MCF 10A (cell line): ENCODE results near the gene YTHDF1. TPM values are rescaled to one million over a fixed set of nuclear protein-coding genes. Genes with fewer than 3 reads are reported as not detected.

ENCODE experiments used
- BruUV-seq: library from RNA; stranded (reverse); fragments of 400-500 nt; replicated peaks from 2 replicates; lab custom pipeline; 2021; lab: Mats Ljungman, UMichigan
- CTCF ChIA-PET: fragments of 300-600 bp; sonication (Branson Sonifier 250); formaldehyde crosslinking; extraction: SDS; loops from one replicate; lab custom pipeline; 2021; ENCODE audit warnings: antibody characterized with exemption, inconsistent platforms; lab: Yijun Ruan, JAX
- POLR2A ChIA-PET: fragments of 300-600, 350-650 bp; sonication (Branson Sonifier 250); formaldehyde crosslinking; extraction: SDS; loops from one replicate; lab custom pipeline; 2020; ENCODE audit warnings: antibody characterized with exemption, inconsistent platforms; lab: Yijun Ruan, JAX
- DNase-seq: peaks from one replicate; pipeline ENCODE4 v3.0.0-alpha.2; 2018; ENCODE audit not compliant: unreplicated experiment
- H3K27ac Mint-ChIP-seq: one replicate; pipeline ENCODE4 v1.8.0; 2022; ENCODE audit warnings: mild to moderate bottlenecking, low read depth, mixed read lengths; ENCODE audit not compliant: unreplicated experiment
- H3K27me3 Mint-ChIP-seq: one replicate; pipeline ENCODE4 v1.8.0; 2022; ENCODE audit warnings: mixed read lengths; ENCODE audit not compliant: insufficient read depth, unreplicated experiment
- H3K36me3 Mint-ChIP-seq: one replicate; pipeline ENCODE4 v1.8.0; 2022; ENCODE audit warnings: mild to moderate bottlenecking, moderate library complexity, mixed read lengths; ENCODE audit not compliant: insufficient read depth, unreplicated experiment
- H3K4me1 Mint-ChIP-seq: one replicate; pipeline ENCODE4 v1.8.0; 2022; ENCODE audit warnings: mixed read lengths; ENCODE audit not compliant: insufficient read depth, unreplicated experiment
- H3K4me3 Mint-ChIP-seq: one replicate; pipeline ENCODE4 v1.8.0; 2022; ENCODE audit warnings: mild to moderate bottlenecking, moderate library complexity, mixed read lengths; ENCODE audit not compliant: unreplicated experiment
- H3K9me3 Mint-ChIP-seq: one replicate; pipeline ENCODE4 v1.8.0; 2022; ENCODE audit warnings: mixed read lengths; ENCODE audit not compliant: unreplicated experiment
- intact Hi-C: fragments of 100-400 bp; cut with micrococcal nuclease; formaldehyde crosslinking; loops from 2 replicates; pipeline ENCODE4 v1.14.1; 2022
- total RNA-seq: library from RNA; stranded (reverse); gene quantifications from 2 replicates; pipeline ENCODE4 v1.2.3, GENCODE V29; 2022
- TF ChIP-seq, protein P1 (sequence below): fragments of 200-600 bp; IDR thresholded peaks from one replicate; pipeline ENCODE4 v1.8.0; 2022; ENCODE audit warnings: antibody characterized with exemption, mild to moderate bottlenecking; ENCODE audit not compliant: unreplicated experiment

Gene YTHDF1
- total RNA-seq, 1 experiment from 2014 or later, result 49.5 TPM

GRCh38 chr20:63150911-63151531 is 64.9 kb downstream of the YTHDF1 start:
- CTCF ChIA-PET, result no interaction called here
- H3K4me3 Mint-ChIP-seq, result no peak overlapping the region
- TF ChIP-seq, protein P1, sequence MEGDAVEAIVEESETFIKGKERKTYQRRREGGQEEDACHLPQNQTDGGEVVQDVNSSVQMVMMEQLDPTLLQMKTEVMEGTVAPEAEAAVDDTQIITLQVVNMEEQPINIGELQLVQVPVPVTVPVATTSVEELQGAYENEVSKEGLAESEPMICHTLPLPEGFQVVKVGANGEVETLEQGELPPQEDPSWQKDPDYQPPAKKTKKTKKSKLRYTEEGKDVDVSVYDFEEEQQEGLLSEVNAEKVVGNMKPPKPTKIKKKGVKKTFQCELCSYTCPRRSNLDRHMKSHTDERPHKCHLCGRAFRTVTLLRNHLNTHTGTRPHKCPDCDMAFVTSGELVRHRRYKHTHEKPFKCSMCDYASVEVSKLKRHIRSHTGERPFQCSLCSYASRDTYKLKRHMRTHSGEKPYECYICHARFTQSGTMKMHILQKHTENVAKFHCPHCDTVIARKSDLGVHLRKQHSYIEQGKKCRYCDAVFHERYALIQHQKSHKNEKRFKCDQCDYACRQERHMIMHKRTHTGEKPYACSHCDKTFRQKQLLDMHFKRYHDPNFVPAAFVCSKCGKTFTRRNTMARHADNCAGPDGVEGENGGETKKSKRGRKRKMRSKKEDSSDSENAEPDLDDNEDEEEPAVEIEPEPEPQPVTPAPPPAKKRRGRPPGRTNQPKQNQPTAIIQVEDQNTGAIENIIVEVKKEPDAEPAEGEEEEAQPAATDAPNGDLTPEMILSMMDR, result no peak

GRCh38 chr20:63150391-63150898 is 65.5 kb downstream of the YTHDF1 start:
- DNase-seq, result no peak
- no TSS peak for BruUV-seq
- intact Hi-C loops, result no loop called here
- ChIA-PET POLR2A (no interaction called here), CTCF (interaction anchor here (0.5 to 1.0 kb wide), 2 partner anchors 8 to 909 kb away, joined by 3 read pairs; no protein-coding TSS in a partner anchor)
- Mint-ChIP-seq H3K27me3 (peaks cover 74% of the 10 kb centered on the region), H3K4me3 (no peak overlapping the region), H3K27ac (no peak overlapping the region), H3K4me1 (no peaks in the 10 kb centered on the region), H3K9me3 (peaks cover 26% of the 10 kb centered on the region), H3K36me3 (no peaks in the 10 kb centered on the region)
- TF ChIP-seq, protein P1, result no peak

More at GRCh38 chr20:63150911-63151531, 64.9 kb downstream of the YTHDF1 start:
- Mint-ChIP-seq H3K27ac (no peak overlapping the region), H3K9me3 (peaks cover 26% of the 10 kb centered on the region), H3K36me3 (no peaks in the 10 kb centered on the region), H3K27me3 (peaks cover 74% of the 10 kb centered on the region), H3K4me1 (no peaks in the 10 kb centered on the region)
- no TSS peak for BruUV-seq
- POLR2A ChIA-PET, result no interaction called here
- intact Hi-C loops, result no loop called here
- no peak for DNase-seq

- TF ChIP-seq, protein P1, result no peak
- H3K4me1 Mint-ChIP-seq, result no peaks in the 10 kb centered on the region
- H3K27ac Mint-ChIP-seq, result no peak overlapping the region
- intact Hi-C loops, result no loop called here
- ChIA-PET CTCF (interaction anchor here (0.5 to 1.0 kb wide), 3 partner anchors 9 to 908 kb away, joined by 3 read pairs; no protein-coding TSS in a partner anchor), POLR2A (no interaction called here)
- peaks cover 26% of the 10 kb centered on the region for H3K9me3 Mint-ChIP-seq
- BruUV-seq, result no TSS peak
- no peak for DNase-seq
- no peak overlapping the region for H3K4me3 Mint-ChIP-seq
- H3K27me3 Mint-ChIP-seq, result peaks cover 70% of the 10 kb centered on the region
- H3K36me3 Mint-ChIP-seq, result no peaks in the 10 kb centered on the region
Measured at GRCh38 chr20:63149531-63150192, 66.3 kb downstream of the YTHDF1 start.

GRCh38 chr20:63148696-63149095 is 67.2 kb downstream of the YTHDF1 start:
- CTCF ChIA-PET, result interaction anchor here (0.8 to 1.2 kb wide), 2 partner anchors 34 to 92 kb away, joined by 3 read pairs; no protein-coding TSS in a partner anchor
- Mint-ChIP-seq H3K27ac (no peak overlapping the region), H3K4me1 (no peaks in the 10 kb centered on the region), H3K27me3 (peaks cover 69% of the 10 kb centered on the region), H3K36me3 (no peaks in the 10 kb centered on the region), H3K4me3 (no peak overlapping the region), H3K9me3 (peaks cover 26% of the 10 kb centered on the region)
- intact Hi-C loops, result no loop called here
- no TSS peak for BruUV-seq
- TF ChIP-seq, protein P1, result no peak
- DNase-seq, result no peak
- POLR2A ChIA-PET, result no interaction called here
